ENCODE measurements around the gene RHEBL1. TPM values are rescaled to one million over a fixed set of nuclear protein-coding genes. Genes with fewer than 3 reads are reported as not detected.
A peak's percentile ranks its signal among the peaks of the same experiment; 100 is the strongest.

Gene RHEBL1
- total RNA-seq, 1 experiment from 2014 or later: 8.8 TPM

- peaks cover 4% of the 10 kb centered on the region; the same call in 1 of the 2 replicates for H3K4me1 ChIP-seq
- no peak overlapping the region for H3K27ac ChIP-seq
- H3K4me3 ChIP-seq: no peak overlapping the region
- H3K36me3 ChIP-seq: no peaks in the 10 kb centered on the region
- DNase-seq: no peak
- H3K9me3 ChIP-seq (replicated peaks): no peaks in the 10 kb centered on the region
- H3K27me3 ChIP-seq: no peaks in the 10 kb centered on the region
These were observed 24.0 kb upstream of the RHEBL1 start for GRCh38 chr12:49093792-49094159.

DNA sequence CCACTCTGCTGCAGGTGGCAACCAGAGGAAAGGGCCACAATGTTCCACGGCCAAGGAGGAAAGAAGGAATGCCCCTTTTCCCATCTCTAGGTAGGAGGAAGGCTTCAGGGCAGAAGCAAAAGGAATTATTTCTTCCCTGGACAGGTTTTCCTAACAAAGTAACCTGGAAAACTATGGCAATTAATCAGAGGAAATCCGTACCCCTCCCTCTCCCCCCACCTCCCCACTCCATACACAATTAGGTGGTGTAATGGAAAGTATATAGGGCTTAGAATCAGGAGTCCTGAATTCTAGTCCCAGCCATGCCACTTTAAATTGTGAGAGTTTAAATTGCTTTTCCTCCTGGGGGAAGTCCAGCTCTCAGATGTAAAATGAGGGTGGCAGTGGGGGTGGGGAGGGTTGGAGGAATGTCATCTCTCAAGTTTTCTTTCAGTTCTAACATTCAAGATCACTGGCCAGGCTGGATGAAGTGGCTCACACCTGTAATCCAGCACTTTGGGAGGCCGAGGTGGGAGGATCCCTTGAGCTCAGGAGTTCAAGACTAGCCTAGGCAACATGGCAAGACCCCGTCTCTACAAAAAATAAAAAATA is 23.1 kb upstream of the RHEBL1 start:
- peaks cover 8% of the 10 kb centered on the region for H3K4me1 ChIP-seq
- no peak overlapping the region for H3K4me3 ChIP-seq

GRCh38 chr12:49092086-49092815 is 22.5 kb upstream of the RHEBL1 start:
- no peaks in the 10 kb centered on the region for H3K9me3 ChIP-seq (replicated peaks)
- H3K36me3 ChIP-seq: no peaks in the 10 kb centered on the region
- peak overlapping the region; percentile 51 for H3K4me3 ChIP-seq
- H3K4me1 ChIP-seq: peaks cover 10% of the 10 kb centered on the region
- no peaks in the 10 kb centered on the region for H3K27me3 ChIP-seq
- H3K27ac ChIP-seq: no peak overlapping the region
- peak; percentile 83 to 90 for DNase-seq

More for the DNA sequence above, 23.1 kb upstream of the RHEBL1 start:
- Histone ChIP-seq H3K36me3 (no peaks in the 10 kb centered on the region), H3K27ac (no peak overlapping the region), H3K9me3 (replicated peaks) (no peaks in the 10 kb centered on the region), H3K27me3 (no peaks in the 10 kb centered on the region)
- DNase-seq: no peak

DNA sequence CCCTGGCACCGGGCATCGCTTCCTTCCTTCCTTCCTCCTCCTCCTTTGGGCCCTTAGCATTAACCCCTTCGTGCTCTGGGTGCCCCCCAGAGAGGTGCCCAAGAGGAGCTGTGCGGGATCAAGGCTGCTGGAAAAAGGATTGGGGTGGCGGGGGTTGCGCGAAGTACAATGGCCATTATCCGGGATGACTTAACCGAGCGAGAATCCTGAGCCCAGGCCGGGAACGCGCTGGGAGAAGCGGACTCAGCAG is 22.0 kb upstream of the RHEBL1 start:
- H3K9me3 ChIP-seq (replicated peaks): no peaks in the 10 kb centered on the region
- H3K4me3 ChIP-seq: peak overlapping the region; percentile 51
- no peaks in the 10 kb centered on the region for H3K36me3 ChIP-seq
- no peak for DNase-seq
- H3K4me1 ChIP-seq: peaks cover 10% of the 10 kb centered on the region
- H3K27ac ChIP-seq: no peak overlapping the region
- H3K27me3 ChIP-seq: no peaks in the 10 kb centered on the region

DNA sequence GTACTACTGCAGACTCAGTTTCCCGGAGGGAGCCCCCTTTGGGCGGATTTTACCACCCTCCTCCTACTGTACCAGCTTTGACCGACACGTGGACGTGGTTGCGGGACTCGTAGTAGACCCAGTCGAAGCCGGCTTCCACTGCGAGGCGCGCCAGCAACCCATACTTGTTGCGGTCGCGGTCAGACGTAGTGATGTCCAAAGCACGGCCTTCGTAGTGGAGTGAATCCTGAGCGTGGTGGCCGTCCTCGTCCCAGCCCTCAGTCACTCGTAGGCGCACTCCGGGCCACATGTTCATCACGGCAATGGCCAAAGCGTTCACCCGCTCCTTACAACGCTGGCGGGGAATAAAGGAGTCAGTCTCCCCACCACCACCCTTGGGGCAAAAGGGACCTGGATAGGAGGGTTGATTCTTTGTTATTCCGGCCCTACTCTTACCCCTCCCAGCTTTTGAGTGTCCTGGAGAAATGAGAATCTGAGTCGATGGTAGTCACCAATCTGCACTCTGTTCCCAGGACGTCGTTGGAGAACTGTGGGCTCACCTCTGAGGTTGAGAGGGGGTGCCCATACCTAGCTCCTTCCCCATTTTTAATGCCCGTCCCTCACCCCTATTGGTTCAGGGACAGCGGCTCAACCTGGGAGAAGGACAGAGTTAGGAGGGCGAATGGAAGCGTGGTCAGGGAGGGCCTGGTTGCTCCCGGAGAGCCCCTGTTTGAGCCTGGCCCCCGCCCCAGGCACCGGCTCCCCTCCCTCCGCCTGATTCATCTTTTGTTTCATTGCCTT is 21.5 kb upstream of the RHEBL1 start:
- H3K4me1 ChIP-seq: peaks cover 10% of the 10 kb centered on the region

DNA sequence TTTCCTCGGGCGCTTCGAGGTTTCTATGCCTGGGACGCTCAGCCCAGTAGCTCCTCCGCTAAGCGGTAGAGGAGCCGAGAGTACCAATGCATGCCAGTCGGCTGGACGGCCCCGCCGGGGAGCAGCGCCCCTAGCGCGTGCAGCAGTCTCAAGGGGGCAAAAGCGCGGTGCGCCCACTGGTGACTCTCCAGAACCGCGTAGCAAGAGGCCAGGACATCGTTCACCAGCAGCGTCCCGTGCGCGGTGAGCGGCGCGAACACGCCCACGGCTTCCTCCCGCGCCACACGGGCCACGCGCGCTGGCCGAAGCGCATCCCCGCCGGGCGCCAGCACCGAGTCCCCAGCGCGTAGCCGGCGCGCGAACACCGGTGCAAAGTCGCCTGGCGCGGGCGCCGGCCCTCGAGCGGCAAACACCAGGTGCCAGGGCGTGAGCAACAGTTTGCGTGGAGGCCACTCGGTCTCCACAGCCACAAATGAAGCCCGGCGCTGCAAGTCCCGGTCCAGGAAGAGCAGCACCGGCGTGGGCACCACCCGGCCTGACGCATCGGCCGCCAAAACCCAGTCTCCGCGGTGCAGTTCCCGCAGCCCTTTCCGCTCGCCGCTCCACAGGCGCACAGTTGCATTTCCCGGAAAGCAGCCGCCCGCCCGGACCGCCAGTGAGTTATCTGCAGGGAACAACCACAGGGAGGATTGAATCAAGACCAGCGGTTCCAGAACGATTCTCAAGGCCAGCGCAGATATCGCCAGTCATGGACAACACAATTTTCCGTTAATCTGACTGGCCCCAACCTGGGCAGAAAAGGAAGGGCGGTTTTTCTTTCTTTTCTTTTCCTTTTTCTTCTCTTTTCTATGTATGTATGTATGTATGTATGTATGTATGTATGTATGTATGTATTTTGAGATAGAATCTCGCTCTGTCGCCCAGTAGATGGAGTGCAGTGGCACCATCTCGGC is 20.3 kb upstream of the RHEBL1 start:
- no peak overlapping the region for H3K27ac ChIP-seq
- no peaks in the 10 kb centered on the region for H3K27me3 ChIP-seq
- H3K36me3 ChIP-seq: no peaks in the 10 kb centered on the region
- DNase-seq: no peak
- no peaks in the 10 kb centered on the region for H3K9me3 ChIP-seq (replicated peaks)
- no peak overlapping the region for H3K4me3 ChIP-seq
- H3K4me1 ChIP-seq: peaks cover 10% of the 10 kb centered on the region

More for the DNA sequence above, 21.5 kb upstream of the RHEBL1 start:
- peak overlapping the region; percentile 51 for H3K4me3 ChIP-seq
- no peaks in the 10 kb centered on the region for H3K27me3 ChIP-seq
- H3K36me3 ChIP-seq: no peaks in the 10 kb centered on the region
- no peaks in the 10 kb centered on the region for H3K9me3 ChIP-seq (replicated peaks)
- no peak overlapping the region for H3K27ac ChIP-seq
- DNase-seq: no peak

GRCh38 chr12:49088932-49089330 is 19.2 kb upstream of the RHEBL1 start:
- DNase-seq: no peak
- no peaks in the 10 kb centered on the region for H3K27me3 ChIP-seq

GRCh38 chr12:49088150-49088931 is 18.6 kb upstream of the RHEBL1 start:
- H3K4me3 ChIP-seq: peak overlapping the region; percentile 34
- peak; percentile 94 to 99 for DNase-seq

More at GRCh38 chr12:49088932-49089330, 19.2 kb upstream of the RHEBL1 start:
- Histone ChIP-seq H3K36me3 (no peaks in the 10 kb centered on the region), H3K4me3 (no peak overlapping the region), H3K9me3 (replicated peaks) (peaks cover 6% of the 10 kb centered on the region; the same call in 1 of the 2 replicates), H3K4me1 (peaks cover 10% of the 10 kb centered on the region), H3K27ac (no peak overlapping the region)

DNA sequence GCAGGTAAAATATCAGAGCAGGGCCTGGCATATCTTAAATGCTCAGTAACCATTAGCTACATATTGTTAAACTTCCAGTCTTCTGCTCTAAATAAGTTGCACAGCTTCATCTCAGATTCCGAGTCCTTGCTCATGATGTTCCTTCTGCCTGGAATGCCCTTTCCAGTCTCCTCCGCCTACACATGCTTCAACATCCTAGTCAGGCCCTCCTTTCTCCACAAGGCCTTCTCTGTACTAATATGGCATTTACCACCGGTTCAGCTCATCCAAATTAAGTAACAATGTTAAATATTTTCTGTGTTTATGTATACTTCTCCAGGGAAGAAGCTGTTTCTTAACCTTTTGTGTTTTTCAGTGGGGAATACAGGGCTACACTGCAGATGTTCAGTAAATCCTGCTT is 16.3 kb upstream of the RHEBL1 start:
- H3K27ac ChIP-seq: no peak overlapping the region
- DNase-seq: no peak
- H3K27me3 ChIP-seq: no peaks in the 10 kb centered on the region
- H3K4me3 ChIP-seq: no peak overlapping the region
- peaks cover 10% of the 10 kb centered on the region for H3K4me1 ChIP-seq
- no peaks in the 10 kb centered on the region for H3K36me3 ChIP-seq
- H3K9me3 ChIP-seq (replicated peaks): peaks cover 6% of the 10 kb centered on the region; the same call in 1 of the 2 replicates

More at GRCh38 chr12:49088150-49088931, 18.6 kb upstream of the RHEBL1 start:
- H3K27ac ChIP-seq: no peak overlapping the region
- H3K4me1 ChIP-seq: peaks cover 10% of the 10 kb centered on the region
- H3K36me3 ChIP-seq: no peaks in the 10 kb centered on the region
- no peaks in the 10 kb centered on the region for H3K27me3 ChIP-seq
- peaks cover 6% of the 10 kb centered on the region; the same call in 1 of the 2 replicates for H3K9me3 ChIP-seq (replicated peaks)

- H3K27ac ChIP-seq: no peak overlapping the region
- no peaks in the 10 kb centered on the region for H3K36me3 ChIP-seq
- H3K4me1 ChIP-seq: peaks cover 24% of the 10 kb centered on the region
- H3K9me3 ChIP-seq (replicated peaks): peaks cover 6% of the 10 kb centered on the region; the same call in 1 of the 2 replicates
- DNase-seq: no peak
- H3K4me3 ChIP-seq: no peak overlapping the region
- no peaks in the 10 kb centered on the region for H3K27me3 ChIP-seq
These were observed 14.7 kb upstream of the RHEBL1 start for GRCh38 chr12:49084438-49084837.

GRCh38 chr12:49079793-49080192 is 10.0 kb upstream of the RHEBL1 start:
- peaks cover 28% of the 10 kb centered on the region for H3K4me1 ChIP-seq
- peak; percentile 96 to 99 for DNase-seq
- H3K27ac ChIP-seq: peak overlapping the region; percentile 84
- no peaks in the 10 kb centered on the region for H3K36me3 ChIP-seq
- H3K27me3 ChIP-seq: no peaks in the 10 kb centered on the region
- H3K4me3 ChIP-seq: no peak overlapping the region
- H3K9me3 ChIP-seq (replicated peaks): peaks cover 6% of the 10 kb centered on the region; the same call in 1 of the 2 replicates

DNA sequence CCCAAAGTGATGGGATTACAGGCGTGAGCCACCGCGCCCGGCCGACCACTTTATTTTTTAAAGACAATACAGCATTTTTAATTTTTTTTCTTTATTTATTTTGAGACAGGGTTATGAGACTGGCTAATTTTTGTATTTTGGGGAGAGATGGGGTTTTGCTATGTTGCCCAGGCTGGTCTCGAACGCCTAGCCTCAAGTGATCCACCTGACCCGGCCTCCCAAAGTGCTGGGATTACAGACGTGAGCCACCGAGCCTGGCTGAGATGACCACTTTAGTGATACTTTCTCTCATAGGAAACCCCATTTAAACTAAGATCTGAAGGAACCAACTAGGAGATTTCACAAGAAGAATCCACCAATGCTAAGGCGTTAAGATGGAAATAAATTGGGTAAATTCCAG is 1.2 kb upstream of the RHEBL1 start:
- H3K4me3 ChIP-seq: no peak overlapping the region
- no peaks in the 10 kb centered on the region for H3K27me3 ChIP-seq
- no peak overlapping the region for H3K27ac ChIP-seq
- H3K9me3 ChIP-seq (replicated peaks): no peaks in the 10 kb centered on the region
- H3K36me3 ChIP-seq: no peaks in the 10 kb centered on the region
- H3K4me1 ChIP-seq: peaks cover 4% of the 10 kb centered on the region; the same call in 1 of the 2 replicates
- DNase-seq: no peak

- no peaks in the 10 kb centered on the region for H3K27me3 ChIP-seq
- peaks cover 4% of the 10 kb centered on the region; the same call in 1 of the 2 replicates for H3K4me1 ChIP-seq
- peak overlapping the region; percentile 70 for H3K4me3 ChIP-seq
- H3K27ac ChIP-seq: peak overlapping the region; percentile 44
- no peaks in the 10 kb centered on the region for H3K36me3 ChIP-seq
- H3K9me3 ChIP-seq (replicated peaks): no peaks in the 10 kb centered on the region
- DNase-seq: peak; percentile 54 to 58
These were observed 786 bp downstream of the RHEBL1 start for GRCh38 chr12:49068879-49069506.
